Measurements from ENCODE around the gene SPAG6. TPM values are rescaled to one million over a fixed set of nuclear protein-coding genes. Genes with fewer than 3 reads are reported as not detected.
A peak's percentile ranks its signal among the peaks of the same experiment; 100 is the strongest.

The SPAG6 gene
- total RNA-seq, 6 experiments from 2014 or later, result not detected

DNA sequence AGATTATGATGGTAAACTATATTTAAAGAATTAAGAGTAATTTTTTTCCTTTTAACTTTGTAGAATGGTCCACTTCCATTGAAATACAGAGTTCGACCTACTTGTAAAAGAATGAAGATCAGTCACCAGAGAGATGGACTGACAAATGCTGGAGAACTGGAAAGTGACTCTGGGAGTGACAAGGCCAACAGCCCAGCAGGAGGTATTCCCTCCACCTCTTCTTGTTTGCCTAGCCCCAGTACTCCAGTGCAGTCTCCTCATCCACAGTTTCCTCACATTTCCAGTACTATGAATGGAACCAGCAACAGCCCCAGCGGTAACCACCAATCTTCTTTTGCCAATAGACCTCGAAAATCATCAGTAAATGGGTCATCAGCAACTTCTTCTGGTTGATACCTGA lies 16.1 kb upstream of the SPAG6 start:
- H3K9me3 Mint-ChIP-seq, result peaks cover 4% of the 10 kb centered on the region; the same call in 1 of the 2 replicates
- no peak overlapping the region for H3K4me3 Mint-ChIP-seq
- DNase-seq, result no peak
- peaks cover 22% of the 10 kb centered on the region for H3K4me1 Mint-ChIP-seq (ENCODE audit: low read depth)
- H3K36me3 Mint-ChIP-seq (ENCODE audit: low read depth), result peaks cover 20% of the 10 kb centered on the region
- TF ChIP-seq, protein P1, sequence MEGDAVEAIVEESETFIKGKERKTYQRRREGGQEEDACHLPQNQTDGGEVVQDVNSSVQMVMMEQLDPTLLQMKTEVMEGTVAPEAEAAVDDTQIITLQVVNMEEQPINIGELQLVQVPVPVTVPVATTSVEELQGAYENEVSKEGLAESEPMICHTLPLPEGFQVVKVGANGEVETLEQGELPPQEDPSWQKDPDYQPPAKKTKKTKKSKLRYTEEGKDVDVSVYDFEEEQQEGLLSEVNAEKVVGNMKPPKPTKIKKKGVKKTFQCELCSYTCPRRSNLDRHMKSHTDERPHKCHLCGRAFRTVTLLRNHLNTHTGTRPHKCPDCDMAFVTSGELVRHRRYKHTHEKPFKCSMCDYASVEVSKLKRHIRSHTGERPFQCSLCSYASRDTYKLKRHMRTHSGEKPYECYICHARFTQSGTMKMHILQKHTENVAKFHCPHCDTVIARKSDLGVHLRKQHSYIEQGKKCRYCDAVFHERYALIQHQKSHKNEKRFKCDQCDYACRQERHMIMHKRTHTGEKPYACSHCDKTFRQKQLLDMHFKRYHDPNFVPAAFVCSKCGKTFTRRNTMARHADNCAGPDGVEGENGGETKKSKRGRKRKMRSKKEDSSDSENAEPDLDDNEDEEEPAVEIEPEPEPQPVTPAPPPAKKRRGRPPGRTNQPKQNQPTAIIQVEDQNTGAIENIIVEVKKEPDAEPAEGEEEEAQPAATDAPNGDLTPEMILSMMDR (IDR thresholded peaks at IDR 0.05), result no peak
- H3K27ac Mint-ChIP-seq, result no peak overlapping the region
- peaks cover 9% of the 10 kb centered on the region for H3K27me3 Mint-ChIP-seq (ENCODE audit: insufficient read depth)

DNA sequence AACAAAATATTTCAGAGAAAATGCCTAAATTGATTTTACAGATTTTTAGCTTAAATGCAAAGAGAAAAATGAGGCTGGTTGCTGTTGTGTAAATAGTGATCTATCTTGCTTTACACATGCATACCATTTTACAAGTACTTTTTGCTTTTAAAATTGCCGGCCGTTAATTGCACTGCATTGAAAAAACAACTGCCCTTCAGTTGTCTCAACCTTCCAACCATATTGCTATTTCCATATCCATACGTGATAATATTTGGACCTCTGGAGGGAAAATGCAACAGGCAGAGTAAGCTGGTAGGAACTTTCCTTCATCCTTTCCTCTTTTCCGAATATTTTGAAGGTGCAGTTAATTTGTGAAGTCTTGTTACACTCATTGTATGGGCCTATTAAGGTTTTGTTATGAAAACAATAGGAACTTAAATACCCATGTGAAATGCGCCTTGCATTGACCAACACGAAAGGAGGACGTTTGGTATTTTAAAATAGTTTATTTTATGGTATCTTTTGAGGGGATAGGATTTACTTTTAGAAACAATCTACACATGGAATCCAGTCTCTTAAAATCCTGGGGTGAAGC lies 13.1 kb upstream of the SPAG6 start:
- H3K4me1 Mint-ChIP-seq (ENCODE audit: low read depth), result peaks cover 4% of the 10 kb centered on the region; the same call in 1 of the 2 replicates
- H3K27ac Mint-ChIP-seq, result no peak overlapping the region
- H3K27me3 Mint-ChIP-seq (ENCODE audit: insufficient read depth), result peaks cover 25% of the 10 kb centered on the region
- H3K36me3 Mint-ChIP-seq (ENCODE audit: low read depth), result peaks cover 25% of the 10 kb centered on the region
- no peak for DNase-seq
- peaks cover 9% of the 10 kb centered on the region; the same call in 1 of the 2 replicates for H3K9me3 Mint-ChIP-seq
- no peak overlapping the region for H3K4me3 Mint-ChIP-seq
- TF ChIP-seq, protein P1 (IDR thresholded peaks at IDR 0.05), result no peak

DNA sequence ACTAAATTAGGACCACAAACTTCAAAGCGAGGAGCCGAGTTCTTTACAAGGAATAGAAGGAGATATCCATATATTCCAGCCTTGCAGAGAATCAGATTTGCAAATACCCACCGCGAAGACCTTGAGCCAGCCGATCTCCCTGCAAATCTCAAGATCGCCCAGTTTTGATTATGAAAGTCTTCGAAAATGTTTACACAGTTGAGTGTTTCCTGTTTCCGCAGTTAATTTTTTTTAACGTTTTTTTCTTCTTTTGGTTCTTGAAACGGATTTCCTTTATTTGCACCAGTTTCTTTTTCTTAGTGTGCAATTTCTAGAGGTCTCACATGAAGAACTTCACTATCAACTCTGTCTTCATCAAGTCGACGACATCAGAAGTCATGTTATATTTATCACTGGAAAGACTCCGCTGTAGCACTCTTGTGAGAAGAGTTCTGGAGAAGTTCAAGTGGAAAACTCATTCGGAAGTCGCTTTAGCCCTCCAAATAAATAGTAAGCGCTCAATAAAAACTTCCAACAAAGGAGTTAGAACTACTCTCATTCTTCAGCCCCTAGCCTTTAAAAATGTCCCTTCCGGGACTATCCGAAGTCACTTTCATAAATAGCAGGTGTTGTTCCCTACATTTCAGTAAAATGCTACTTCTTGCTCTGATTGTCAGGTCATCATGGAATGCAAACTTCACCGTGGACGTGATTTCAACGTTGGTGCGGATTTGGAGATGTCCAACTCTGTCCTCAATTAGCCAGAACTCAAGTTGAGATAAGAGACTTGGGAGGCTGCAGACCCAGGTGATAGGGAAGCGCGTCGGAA lies 11.9 kb upstream of the SPAG6 start:
- peaks cover 24% of the 10 kb centered on the region for H3K36me3 Mint-ChIP-seq (ENCODE audit: low read depth)
- H3K4me1 Mint-ChIP-seq (ENCODE audit: low read depth), result peaks cover 7% of the 10 kb centered on the region; the same call in 1 of the 2 replicates
- no peak for DNase-seq
- TF ChIP-seq, protein P1 (IDR thresholded peaks at IDR 0.05), result no peak
- peaks cover 33% of the 10 kb centered on the region for H3K27me3 Mint-ChIP-seq (ENCODE audit: insufficient read depth)
- peaks cover 13% of the 10 kb centered on the region; the same call in 1 of the 2 replicates for H3K9me3 Mint-ChIP-seq
- H3K27ac Mint-ChIP-seq, result no peak overlapping the region
- no peak overlapping the region for H3K4me3 Mint-ChIP-seq

DNA sequence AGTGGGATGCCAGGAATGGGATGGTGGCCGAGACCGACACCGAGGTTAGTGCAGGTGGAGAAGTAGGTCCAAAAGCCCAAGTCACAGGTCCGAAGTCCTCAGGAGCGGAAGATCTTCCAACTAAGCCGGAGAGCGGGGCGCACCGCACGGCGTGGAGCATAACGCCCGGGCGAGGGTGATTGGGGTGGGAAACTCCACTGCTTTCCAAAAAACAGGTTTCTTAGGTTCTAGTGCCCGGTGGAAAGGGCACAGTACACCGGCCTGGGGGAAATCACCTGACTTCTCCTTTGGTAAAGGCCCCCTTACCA lies 11.4 kb upstream of the SPAG6 start:
- H3K27me3 Mint-ChIP-seq (ENCODE audit: insufficient read depth), result peaks cover 33% of the 10 kb centered on the region
- H3K4me3 Mint-ChIP-seq, result no peak overlapping the region
- peaks cover 7% of the 10 kb centered on the region; the same call in 1 of the 2 replicates for H3K4me1 Mint-ChIP-seq (ENCODE audit: low read depth)
- peaks cover 24% of the 10 kb centered on the region for H3K36me3 Mint-ChIP-seq (ENCODE audit: low read depth)
- H3K27ac Mint-ChIP-seq, result no peak overlapping the region
- TF ChIP-seq, protein P1 (IDR thresholded peaks at IDR 0.05), result no peak
- no peak for DNase-seq
- H3K9me3 Mint-ChIP-seq, result peaks cover 13% of the 10 kb centered on the region; the same call in 1 of the 2 replicates

DNA sequence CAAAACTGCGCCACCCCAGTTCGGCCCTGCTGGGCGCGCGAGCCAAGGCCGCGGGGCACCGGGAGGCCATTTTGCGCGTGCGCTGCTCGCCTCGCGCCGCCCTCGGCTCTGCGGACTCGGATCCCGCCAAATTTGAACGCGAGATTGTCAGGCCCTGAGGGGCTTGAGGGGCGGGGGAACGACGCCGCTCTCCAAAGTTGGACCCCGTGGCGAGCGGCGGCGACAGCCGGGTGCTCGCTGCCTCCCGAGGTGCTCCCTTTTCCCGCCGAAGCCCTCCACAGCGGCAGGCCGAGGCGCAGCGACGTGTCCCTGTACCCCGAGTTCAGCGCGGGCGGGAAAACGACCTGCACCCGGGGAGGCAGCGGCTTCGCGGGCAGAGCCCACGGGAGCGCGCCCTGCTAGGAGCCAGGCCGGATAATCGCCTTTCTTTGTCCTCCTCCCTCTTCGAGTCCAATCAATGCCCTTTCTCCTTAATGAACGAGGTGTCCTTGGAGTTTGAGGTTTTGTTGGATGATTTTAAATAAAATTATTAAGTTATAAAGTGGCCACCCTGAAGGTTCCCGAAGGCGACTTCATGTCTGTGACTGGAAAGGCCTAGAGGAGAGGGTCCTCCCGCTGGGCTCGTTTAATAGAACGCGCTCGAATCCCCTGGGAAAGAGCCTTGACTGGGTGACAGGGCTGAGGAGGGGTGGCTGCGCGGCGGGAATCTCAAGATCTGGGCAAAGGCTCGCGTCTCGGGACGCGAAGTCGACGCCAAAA lies 10.7 kb upstream of the SPAG6 start:
- H3K9me3 Mint-ChIP-seq, result peaks cover 13% of the 10 kb centered on the region; the same call in 1 of the 2 replicates
- H3K36me3 Mint-ChIP-seq (ENCODE audit: low read depth), result peaks cover 19% of the 10 kb centered on the region
- H3K27ac Mint-ChIP-seq, result no peak overlapping the region; the same call in 1 of the 2 replicates
- peak overlapping the region; percentile 83 for H3K4me3 Mint-ChIP-seq
- H3K27me3 Mint-ChIP-seq (ENCODE audit: insufficient read depth), result peaks cover 33% of the 10 kb centered on the region
- DNase-seq, result no peak
- TF ChIP-seq, protein P1 (IDR thresholded peaks at IDR 0.05), result no peak
- H3K4me1 Mint-ChIP-seq (ENCODE audit: low read depth), result peaks cover 7% of the 10 kb centered on the region; the same call in 1 of the 2 replicates

Measured in HFFc6 (cell line).